GM23338 (cell line): ENCODE measurements around the gene HEBP1. TPM values are rescaled to one million over a fixed set of nuclear protein-coding genes. Genes with fewer than 3 reads are reported as not detected.

ENCODE experiments used
- ATAC-seq: fragments of 200-7000 bp; cut with Tn5 transposase; 3 replicates; pipeline ENCODE4 v1.9.1; 2020
- DNase-seq: peaks from one replicate; pipeline ENCODE4 v3.0.0-alpha.2; 2015; ENCODE audit warnings: low spot score
- H2AFZ ChIP-seq: fragments of 200-600 bp; sonication (generic); 2 replicates; pipeline ENCODE4 v1.8.0; 2016; ENCODE audit warnings: antibody characterized with exemption, mild to moderate bottlenecking, moderate library complexity
- H3F3A ChIP-seq: fragments of 200-600 bp; sonication (generic); replicated peaks from 2 replicates; pipeline ENCODE4 v1.8.0; 2017; ENCODE audit warnings: antibody characterized with exemption, mixed run types, low read depth
- H3K27ac ChIP-seq: fragments of 200-600 bp; sonication (generic); 2 replicates; pipeline ENCODE4 v1.6.1; 2016; ENCODE audit warnings: low read depth
- H3K27me3 ChIP-seq: fragments of 200-600 bp; sonication (generic); 2 replicates; pipeline ENCODE4 v1.8.0; 2016; ENCODE audit warnings: mild to moderate bottlenecking, mixed run types, moderate library complexity; ENCODE audit not compliant: insufficient read depth
- H3K36me3 ChIP-seq: fragments of 200-600 bp; sonication (generic); 2 replicates; pipeline ENCODE4 v1.8.0; 2016; ENCODE audit warnings: mild to moderate bottlenecking; ENCODE audit not compliant: insufficient read depth
- H3K4me1 ChIP-seq: fragments of 200-600 bp; sonication (generic); 2 replicates; pipeline ENCODE4 v1.8.0; 2016; ENCODE audit warnings: mild to moderate bottlenecking, moderate library complexity; ENCODE audit not compliant: insufficient read depth
- H3K4me2 ChIP-seq: fragments of 200-600 bp; sonication (generic); 2 replicates; pipeline ENCODE4 v1.7.1; 2017; ENCODE audit warnings: mixed run types
- H3K4me3 ChIP-seq: fragments of 200-600 bp; sonication (generic); 2 replicates; pipeline ENCODE4 v1.6.1; 2016; ENCODE audit warnings: mixed run types
- H3K79me2 ChIP-seq: fragments of 200-600 bp; sonication (generic); replicated peaks from 2 replicates; pipeline ENCODE4 v1.8.0; 2017; ENCODE audit warnings: mild to moderate bottlenecking; ENCODE audit not compliant: insufficient read depth
- H3K9me2 ChIP-seq: fragments of 200-600 bp; sonication (generic); 2 replicates; pipeline ENCODE4 v1.8.0; 2017; ENCODE audit not compliant: insufficient read depth
- H4K20me1 ChIP-seq: fragments of 200-600 bp; sonication (generic); replicated peaks from 2 replicates; pipeline ENCODE4 v1.8.0; 2017; ENCODE audit warnings: mild to moderate bottlenecking; ENCODE audit not compliant: insufficient read depth
- H3K27ac Mint-ChIP-seq: 2 replicates; pipeline ENCODE4 v1.8.0; 2020; ENCODE audit warnings: inconsistent platforms, mild to moderate bottlenecking, moderate library complexity, mixed read lengths
- H3K27me3 Mint-ChIP-seq: 3 replicates; pipeline ENCODE4 v1.8.0; 2022; ENCODE audit warnings: low read depth, mild to moderate bottlenecking, moderate library complexity, mixed read lengths, inconsistent platforms; ENCODE audit not compliant: insufficient read depth, poor library complexity
- H3K36me3 Mint-ChIP-seq: 3 replicates; pipeline ENCODE4 v1.8.0; 2021; ENCODE audit warnings: low read depth, mild to moderate bottlenecking, inconsistent platforms, moderate library complexity, mixed read lengths
- H3K4me1 Mint-ChIP-seq: 3 replicates; pipeline ENCODE4 v1.8.0; 2020; ENCODE audit warnings: mild to moderate bottlenecking, inconsistent platforms, mixed read lengths
- H3K4me3 Mint-ChIP-seq: 3 replicates; pipeline ENCODE4 v1.8.0; 2021; ENCODE audit warnings: moderate library complexity, mild to moderate bottlenecking, inconsistent platforms, mixed read lengths
- H3K9me3 Mint-ChIP-seq: 3 replicates; pipeline ENCODE4 v1.8.0; 2020; ENCODE audit warnings: moderate library complexity, mild to moderate bottlenecking, inconsistent platforms, mixed read lengths
- ETS1 ChIP-seq: IDR thresholded peaks from 2 replicates; pipeline ENCODE4 v1.6.1; 2016; ENCODE audit warnings: antibody characterized with exemption
- NANOG ChIP-seq: IDR thresholded peaks from 2 replicates; pipeline ENCODE4 v1.6.1; 2016; ENCODE audit warnings: antibody characterized with exemption, borderline replicate concordance
- ZNF114 ChIP-seq: fragments of 250-450 bp; sonication (Bioruptor Pico); IDR thresholded peaks from 2 replicates; pipeline ENCODE4 v1.5.0; 2020; ENCODE audit warnings: mild to moderate bottlenecking, moderate library complexity
- ZNF331 ChIP-seq: fragments of 250-450 bp; sonication (Bioruptor Pico); IDR thresholded peaks from 2 replicates; pipeline ENCODE4 v1.5.0; 2020; ENCODE audit warnings: low read depth, mild to moderate bottlenecking, moderate library complexity
- ZNF462 ChIP-seq: fragments of 250-450 bp; sonication (Bioruptor Pico); IDR thresholded peaks from 2 replicates; pipeline ENCODE4 v1.5.0; 2020; ENCODE audit warnings: mild to moderate bottlenecking, moderate library complexity
- polyA plus RNA-seq: library from polyadenylated mRNA; unstranded; fragments of >200 nt; fragmentation: Nextera tagmentation; extraction: Ambion mirVana; gene quantifications from 2 replicates; pipeline ENCODE4 v1.2.1, GENCODE V29; 2016
- total RNA-seq: library from RNA; depleted of rRNA; stranded (reverse); fragments of >200 nt; shearing (Covaris generic); gene quantifications from 2 replicates; pipeline ENCODE4 v1.2.3, GENCODE V29; 2014

Gene HEBP1
- total and polyA plus RNA-seq, 2 experiments from 2014 or later: 25.2 to 45.1 TPM

GRCh38 chr12:12954878-12955625, 45.0 kb downstream of the HEBP1 start (continued):
- TF ChIP-seq ZNF462 (no peak), NANOG (no peak), ZNF114 (CRISPR knock-in tag) (no peak), ETS1 (no peak)

- ATAC-seq (no peak), DNase-seq (no peak)
- Histone ChIP-seq H3K4me1 (no peaks in the 10 kb centered on the region), H3K79me2 (no peaks in the 10 kb centered on the region), H3K27ac (no peak overlapping the region), H3K4me2 (no peak overlapping the region), H4K20me1 (no peaks in the 10 kb centered on the region), H3K9me2 (no peaks in the 10 kb centered on the region; the same call in 1 of the 2 replicates), H3K4me3 (no peak overlapping the region), H3K36me3 (no peaks in the 10 kb centered on the region), H3F3A (no peaks in the 10 kb centered on the region), H2AFZ (no peak overlapping the region), H3K27me3 (no peaks in the 10 kb centered on the region)
- Mint-ChIP-seq H3K9me3 (no peaks in the 10 kb centered on the region), H3K4me3 (no peak overlapping the region), H3K4me1 (no peaks in the 10 kb centered on the region), H3K27ac (no peak overlapping the region), H3K27me3 (peaks cover 3% of the 10 kb centered on the region), H3K36me3 (no peaks in the 10 kb centered on the region)
- no peak for TF ChIP-seq ZNF462
- TF ChIP-seq ZNF331 (CRISPR knock-in tag): no peak
Observed at GRCh38 chr12:12954356-12954755, 45.7 kb downstream of the HEBP1 start.
